Neutrophil (primary cell): Measurements from ENCODE around the gene NLGN4Y.

Experiments
- H3K27ac ChIP-seq: fragments of 200-600 bp; sonication (generic); 2 replicates; pipeline ENCODE4 v1.5.1; 2016; ENCODE audit warnings: mild to moderate bottlenecking, moderate library complexity
- H3K27me3 ChIP-seq: fragments of 200-600 bp; sonication (generic); 2 replicates; pipeline ENCODE4 v1.6.0; 2016; ENCODE audit warnings: mild to moderate bottlenecking
- H3K36me3 ChIP-seq: fragments of 200-600 bp; sonication (generic); 2 replicates; pipeline ENCODE4 v1.5.1; 2017
- H3K4me1 ChIP-seq, 2 experiments: fragments of 200-600 bp in 1 of 2; sonication (generic) in 1 of 2; 1 replicate in 1 of 2; 2 replicates in 1 of 2; pipeline versions ENCODE4 v1.5.1 to v1.6.1; 2013 to 2016; ENCODE audit warnings: low read depth in 1 of 2, low read length in 1 of 2, mild to moderate bottlenecking in 1 of 2, moderate library complexity in 1 of 2; ENCODE audit not compliant: control insufficient read depth in 1 of 2, insufficient read depth in 1 of 2
- H3K4me3 ChIP-seq, 2 experiments: fragments of 200-600 bp in 1 of 2; sonication (generic) in 1 of 2; 1 replicate in 1 of 2; 2 replicates in 1 of 2; pipeline ENCODE4 v1.5.1; 2013 to 2016; ENCODE audit warnings: low read depth in 1 of 2, low read length in 1 of 2, mild to moderate bottlenecking in 1 of 2, moderate library complexity in 1 of 2
- H3K9me3 ChIP-seq: fragments of 200-600 bp; sonication (generic); 2 replicates; pipeline ENCODE4 v1.5.1; 2016
- CTCF ChIP-seq: fragments of 200-600 bp; sonication (generic); IDR thresholded peaks from 2 replicates; pipeline ENCODE4 v1.5.1; 2016; ENCODE audit warnings: antibody characterized with exemption

Gene NLGN4Y

GRCh38 chrY:14628208-14628607 is 103.9 kb downstream of the NLGN4Y start:
- TF ChIP-seq CTCF = no peak
- H3K9me3 ChIP-seq = no peaks in the 10 kb centered on the region
- H3K27ac ChIP-seq = no peak overlapping the region
- H3K4me1 ChIP-seq = no peaks in the 10 kb centered on the region
- no peak overlapping the region for H3K4me3 ChIP-seq
- no peaks in the 10 kb centered on the region for H3K36me3 ChIP-seq
- H3K27me3 ChIP-seq = no peaks in the 10 kb centered on the region

GRCh38 chrY:14631676-14632075 is 107.3 kb downstream of the NLGN4Y start:
- no peaks in the 10 kb centered on the region for H3K36me3 ChIP-seq
- H3K4me3 ChIP-seq = no peak overlapping the region
- H3K4me1 ChIP-seq = no peaks in the 10 kb centered on the region
- H3K27me3 ChIP-seq = no peaks in the 10 kb centered on the region
- no peak for TF ChIP-seq CTCF
- H3K9me3 ChIP-seq = no peaks in the 10 kb centered on the region
- no peak overlapping the region for H3K27ac ChIP-seq

GRCh38 chrY:14633718-14634117 is 109.4 kb downstream of the NLGN4Y start:
- no peaks in the 10 kb centered on the region for H3K36me3 ChIP-seq

GRCh38 chrY:14634954-14635353 is 110.6 kb downstream of the NLGN4Y start:
- no peaks in the 10 kb centered on the region for H3K36me3 ChIP-seq
- H3K27me3 ChIP-seq = no peaks in the 10 kb centered on the region
- no peaks in the 10 kb centered on the region for H3K4me1 ChIP-seq
- H3K27ac ChIP-seq = no peak overlapping the region
- TF ChIP-seq CTCF = no peak
- H3K4me3 ChIP-seq = no peak overlapping the region
- H3K9me3 ChIP-seq = no peaks in the 10 kb centered on the region

More at GRCh38 chrY:14633718-14634117, 109.4 kb downstream of the NLGN4Y start:
- Histone ChIP-seq H3K27me3 (no peaks in the 10 kb centered on the region), H3K9me3 (no peaks in the 10 kb centered on the region), H3K4me1 (no peaks in the 10 kb centered on the region), H3K27ac (no peak overlapping the region), H3K4me3 (no peak overlapping the region)
- no peak for TF ChIP-seq CTCF

- no peak overlapping the region for H3K4me3 ChIP-seq
- H3K4me1 ChIP-seq = no peaks in the 10 kb centered on the region
These were observed 113.2 kb downstream of the NLGN4Y start for GRCh38 chrY:14637551-14637950.

More at GRCh38 chrY:14637551-14637950, 113.2 kb downstream of the NLGN4Y start:
- Histone ChIP-seq H3K27ac (no peak overlapping the region), H3K9me3 (no peaks in the 10 kb centered on the region), H3K27me3 (no peaks in the 10 kb centered on the region), H3K36me3 (no peaks in the 10 kb centered on the region)
- no peak for TF ChIP-seq CTCF
